K562 treated with DMSO at 1 percent for 12 hours (cell line): ENCODE results near the gene MOB1A. TPM values are rescaled to one million over a fixed set of nuclear protein-coding genes. Genes with fewer than 3 reads are reported as not detected.

Experiments used
- total RNA-seq: library from RNA; unstranded; fragments of 300-600 nt; gene quantifications from 2 replicates; pipeline ENCODE4 v1.2.3, GENCODE V29; 2022; ENCODE audit not compliant: insufficient read depth

The MOB1A gene
- total RNA-seq: 31.4 and 95.7 TPM in 2 replicates

GRCh38 chr2:74178211-74179062 is at the start of gene MOB1A:
Gene MOB1A, minus strand, starts transcription at chr2:74178879. Its CDS starts 205 bp downstream, at chr2:74178674.

GRCh38 chr2:74198461-74199274 is 20.0 kb upstream of the MOB1A start, which contains the start of gene MTHFD2:
Gene MTHFD2, plus strand, starts transcription at chr2:74198615. Its CDS starts 27 bp downstream, at chr2:74198642.

GRCh38 chr2:74147727-74148456 is 30.8 kb downstream of the MOB1A start, which contains the start of gene BOLA3:
Gene BOLA3, minus strand, starts transcription at chr2:74147912. Its CDS starts 38 bp downstream, at chr2:74147874.

Other genes starting within 250 kb of the MOB1A start
- 1.7 and 12.6 TPM in 2 replicates for gene TET3, start 194.0 kb downstream of the MOB1A start, total RNA-seq
- gene BOLA3, start 31.0 kb downstream of the MOB1A start, total RNA-seq: 89.1 and 101 TPM in 2 replicates
- gene MTHFD2, start 19.7 kb upstream of the MOB1A start, total RNA-seq: 184 and 295 TPM in 2 replicates
- gene SLC4A5, start 164.5 kb upstream of the MOB1A start, total RNA-seq: 0.54 TPM in 1 of 2 replicates, not detected in the other
- 37.6 and 65.9 TPM in 2 replicates for gene DCTN1, start 201.4 kb upstream of the MOB1A start, total RNA-seq
- gene C2orf81, start 242.7 kb upstream of the MOB1A start, total RNA-seq: 0.34 TPM in 1 of 2 replicates, not detected in the other
- gene WDR54, start 242.9 kb upstream of the MOB1A start, total RNA-seq: 10.1 and 19.4 TPM in 2 replicates